Kidney capillary endothelial cell (primary cell): ENCODE measurements around the gene DDX42.

ENCODE experiments used
- DNase-seq: peaks from one replicate; pipeline ENCODE4 v3.0.0-alpha.2; 2018; ENCODE audit warnings: low spot score

The DDX42 gene

DNA sequence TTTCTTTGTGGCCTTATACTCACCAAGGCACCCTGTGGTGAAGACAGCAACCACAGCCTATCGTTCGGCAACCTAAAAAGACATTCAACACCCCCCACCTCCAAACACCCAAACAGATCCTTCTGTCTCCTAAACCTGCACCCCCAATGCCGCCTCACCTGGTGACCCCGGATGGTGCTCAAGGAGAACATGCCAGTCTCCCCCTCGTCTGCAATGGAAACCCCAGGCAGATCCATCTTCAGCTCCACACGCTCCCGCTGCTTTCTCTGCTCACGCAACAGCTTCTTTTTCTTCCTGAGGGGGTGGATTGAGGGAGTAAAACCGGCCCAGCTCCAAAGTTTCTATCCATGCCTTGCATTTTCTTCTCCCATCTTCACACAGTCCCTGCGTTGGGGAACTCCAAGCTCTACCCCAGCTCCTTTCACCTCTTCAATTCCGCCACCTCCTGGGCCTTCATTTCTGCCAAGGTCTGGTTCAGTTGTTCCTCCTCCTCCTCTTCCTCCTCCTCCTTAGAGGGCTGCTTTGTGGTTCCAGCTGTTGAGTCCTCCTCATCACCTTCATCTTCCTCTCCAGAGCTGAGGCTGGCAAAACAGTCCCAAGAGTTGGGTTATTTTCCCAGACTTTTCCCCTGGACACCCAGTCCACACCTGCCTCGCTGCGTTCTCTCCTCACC lies 49.8 kb downstream of the DDX42 start:
- DNase-seq = no peak

DNA sequence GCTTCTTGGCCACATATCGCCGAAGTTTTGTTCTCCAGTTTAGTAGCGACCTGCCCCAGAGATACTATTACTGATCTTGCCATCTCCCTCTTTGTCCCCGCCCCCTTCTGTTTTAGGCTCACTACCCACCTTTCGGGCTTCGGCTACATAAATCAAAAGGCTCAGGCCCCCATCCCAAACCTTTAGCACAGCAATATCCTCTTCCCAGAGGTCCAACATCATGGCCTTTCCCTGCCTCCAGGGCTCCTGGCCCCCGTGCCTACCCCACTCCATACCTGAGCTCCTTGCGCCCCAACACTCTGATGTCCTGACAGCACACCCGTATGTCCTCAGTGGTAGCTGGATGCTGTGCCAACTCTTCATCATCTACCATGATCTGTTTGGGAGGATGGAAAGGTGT lies 50.4 kb downstream of the DDX42 start:
- DNase-seq = no peak

GRCh38 chr17:63826468-63827001 lies 52.6 kb downstream of the DDX42 start:
- DNase-seq = no peak

DNA sequence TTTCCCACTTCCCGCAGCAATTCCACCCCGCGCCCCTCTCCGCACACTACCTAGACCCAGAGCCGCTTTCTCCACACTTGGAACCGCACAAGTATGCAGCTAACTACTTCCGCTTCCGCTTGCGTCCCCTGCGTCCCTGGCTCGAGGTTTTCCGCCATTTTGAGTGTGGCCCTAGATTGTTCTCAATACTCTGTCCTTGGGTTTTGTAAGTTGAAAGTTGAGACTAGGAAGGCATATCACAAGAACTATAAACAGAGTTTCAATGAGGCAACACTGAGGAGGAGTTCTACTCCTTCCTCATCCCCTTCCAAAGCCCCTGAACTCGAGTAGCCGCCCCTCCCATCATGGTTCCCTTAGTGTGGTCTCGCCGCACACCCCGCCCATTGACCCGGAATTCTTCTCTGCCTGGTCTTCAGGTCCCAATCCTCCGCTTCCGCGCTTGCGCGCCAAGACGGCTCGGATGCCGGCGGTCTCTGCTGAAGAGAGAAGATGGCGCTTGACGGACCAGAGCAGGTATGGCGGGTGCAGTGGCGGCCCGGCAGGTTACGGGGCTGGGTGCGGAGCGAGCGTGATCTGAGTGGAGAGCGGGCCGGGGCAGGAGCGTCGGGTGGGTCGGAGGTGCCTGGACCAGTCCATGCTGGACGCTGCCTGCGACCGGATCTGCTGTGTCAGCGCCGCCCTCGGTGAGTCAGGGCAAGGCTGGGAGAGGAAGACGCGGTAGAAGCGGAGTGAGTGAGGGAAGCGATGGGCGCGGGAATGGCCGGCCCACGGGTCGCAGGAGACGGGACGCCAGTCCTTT lies 53.2 kb downstream of the DDX42 start, which contains the start of the genes FTSJ3 and PSMC5:
FTSJ3 (minus strand) TSS at position 662 of the 799 bp plus-strand sequence. CDS start 761 bp downstream, outside the sequence.
PSMC5 (plus strand) TSS at position 430 of the 799 bp plus-strand sequence; CDS start at position 490, 60 bp downstream.
- DNase-seq = peak; percentile 91

GRCh38 chr17:63827801-63828221 lies 53.8 kb downstream of the DDX42 start:
- DNase-seq = no peak

- no peak for DNase-seq
Observed at GRCh38 chr17:63828936-63829335, 55.0 kb downstream of the DDX42 start.

DNA sequence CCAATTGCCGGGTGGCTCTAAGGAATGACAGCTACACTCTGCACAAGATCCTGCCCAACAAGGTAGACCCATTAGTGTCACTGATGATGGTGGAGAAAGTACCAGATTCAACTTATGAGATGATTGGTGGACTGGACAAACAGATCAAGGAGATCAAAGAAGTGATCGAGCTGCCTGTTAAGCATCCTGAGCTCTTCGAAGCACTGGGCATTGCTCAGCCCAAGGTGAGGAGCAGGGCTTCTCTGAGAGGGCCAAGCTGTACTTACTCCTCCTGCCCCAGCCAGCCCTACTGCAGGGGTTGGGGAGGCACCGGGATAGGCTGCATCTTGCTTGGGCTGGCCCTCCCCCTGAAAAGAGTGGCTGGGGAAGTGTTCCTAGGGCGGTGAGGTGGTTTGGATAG lies 56.3 kb downstream of the DDX42 start:
- no peak for DNase-seq

DNA sequence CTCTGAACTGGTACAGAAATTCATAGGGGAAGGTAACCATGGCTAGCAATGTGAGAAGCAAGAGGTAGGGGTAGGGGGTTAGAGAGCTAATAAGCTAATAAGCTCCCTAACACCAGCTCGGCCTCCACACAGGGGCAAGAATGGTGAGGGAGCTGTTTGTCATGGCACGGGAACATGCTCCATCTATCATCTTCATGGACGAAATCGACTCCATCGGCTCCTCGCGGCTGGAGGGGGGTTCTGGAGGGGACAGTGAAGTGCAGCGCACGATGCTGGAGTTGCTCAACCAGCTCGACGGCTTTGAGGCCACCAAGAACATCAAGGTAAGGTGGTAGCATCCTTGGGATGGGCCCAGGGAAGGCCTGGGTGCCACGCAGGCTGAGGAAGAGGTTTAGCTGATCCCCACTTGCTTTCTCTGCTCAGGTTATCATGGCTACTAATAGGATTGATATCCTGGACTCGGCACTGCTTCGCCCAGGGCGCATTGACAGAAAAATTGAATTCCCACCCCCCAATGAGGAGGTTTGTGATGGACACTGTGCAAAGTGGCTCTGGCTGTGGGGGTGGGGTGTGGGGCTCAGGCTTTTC lies 57.0 kb downstream of the DDX42 start:
- no peak for DNase-seq

DNA sequence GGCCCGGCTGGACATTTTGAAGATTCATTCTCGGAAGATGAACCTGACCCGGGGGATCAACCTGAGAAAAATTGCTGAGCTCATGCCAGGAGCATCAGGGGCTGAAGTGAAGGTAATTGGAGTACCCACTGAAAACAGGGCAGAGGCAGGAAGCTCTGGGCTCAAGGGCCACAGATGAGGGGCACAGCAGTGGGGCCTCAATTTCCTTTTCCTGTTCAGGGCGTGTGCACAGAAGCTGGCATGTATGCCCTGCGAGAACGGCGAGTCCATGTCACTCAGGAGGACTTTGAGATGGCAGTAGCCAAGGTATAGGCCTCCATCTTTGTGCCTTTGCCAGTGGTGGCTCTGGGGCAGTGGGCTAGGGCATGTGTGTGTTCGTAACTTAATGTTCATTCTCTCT lies 57.5 kb downstream of the DDX42 start:
- DNase-seq = no peak

- DNase-seq = no peak
Observed at GRCh38 chr17:63832014-63832413, 58.0 kb downstream of the DDX42 start.

GRCh38 chr17:63832455-63832854 lies 58.5 kb downstream of the DDX42 start:
- DNase-seq = no peak

- no peak for DNase-seq
Observed at GRCh38 chr17:63833026-63833740, 59.2 kb downstream of the DDX42 start.

- DNase-seq = no peak
Observed at GRCh38 chr17:63833741-63834373, 59.9 kb downstream of the DDX42 start.

DNA sequence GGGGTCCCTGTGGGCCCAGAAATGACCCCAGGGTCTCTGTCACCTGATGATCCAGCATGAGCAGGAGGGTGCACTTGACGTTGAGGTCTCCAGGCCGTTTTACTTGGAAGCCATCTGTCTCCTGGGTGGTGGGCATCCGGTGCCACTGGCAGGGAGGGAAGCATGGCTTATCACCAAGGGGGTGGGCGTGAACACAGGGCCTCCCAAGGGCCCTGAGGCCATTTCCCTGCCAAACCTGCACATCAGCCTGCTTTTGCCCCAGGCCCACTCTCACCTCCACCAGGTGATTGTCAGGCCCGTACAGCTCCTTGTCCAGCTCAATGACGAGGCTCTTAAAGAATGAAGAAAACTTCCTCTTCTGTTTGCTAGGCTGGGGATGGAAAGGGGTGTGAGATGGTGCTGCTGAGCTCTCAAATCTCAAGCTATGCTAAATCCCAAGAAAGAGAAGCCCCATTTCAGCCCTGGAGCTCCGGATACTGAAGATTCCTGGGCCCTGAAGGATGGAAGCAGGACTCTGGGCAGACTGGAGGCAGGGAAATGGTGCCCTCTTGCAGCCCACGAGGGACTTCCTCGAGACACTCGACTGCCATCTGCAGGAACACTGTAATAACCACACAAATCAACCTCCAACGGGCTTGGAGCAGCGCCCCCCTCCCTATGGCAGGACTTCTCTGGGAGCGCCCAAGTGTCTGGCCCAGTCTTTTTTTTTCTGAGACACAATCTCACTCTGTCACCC lies 60.6 kb downstream of the DDX42 start:
- peak; percentile 85 for DNase-seq

GRCh38 chr17:63835167-63835720 lies 61.3 kb downstream of the DDX42 start:
- DNase-seq = no peak

DNA sequence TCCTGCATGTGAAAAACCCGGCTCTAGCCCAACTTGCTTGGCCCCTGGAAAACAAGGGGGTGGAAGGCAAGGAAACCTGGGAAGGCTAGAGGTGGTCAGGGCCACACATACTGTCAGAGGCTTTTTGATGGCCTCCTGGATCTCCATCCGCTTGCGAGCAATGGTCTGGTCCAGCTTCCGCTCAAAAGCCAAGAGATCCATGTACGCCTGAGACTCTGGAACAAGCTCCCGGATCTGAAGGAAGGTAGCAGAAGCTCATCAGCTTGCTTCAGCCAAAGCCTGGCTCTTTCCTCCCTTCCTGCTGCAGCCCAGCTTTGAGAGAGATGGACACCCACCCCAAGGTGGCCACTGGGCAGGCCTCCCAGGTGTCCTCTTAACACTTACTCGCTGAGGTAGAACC lies 62.8 kb downstream of the DDX42 start:
- DNase-seq = no peak

DNA sequence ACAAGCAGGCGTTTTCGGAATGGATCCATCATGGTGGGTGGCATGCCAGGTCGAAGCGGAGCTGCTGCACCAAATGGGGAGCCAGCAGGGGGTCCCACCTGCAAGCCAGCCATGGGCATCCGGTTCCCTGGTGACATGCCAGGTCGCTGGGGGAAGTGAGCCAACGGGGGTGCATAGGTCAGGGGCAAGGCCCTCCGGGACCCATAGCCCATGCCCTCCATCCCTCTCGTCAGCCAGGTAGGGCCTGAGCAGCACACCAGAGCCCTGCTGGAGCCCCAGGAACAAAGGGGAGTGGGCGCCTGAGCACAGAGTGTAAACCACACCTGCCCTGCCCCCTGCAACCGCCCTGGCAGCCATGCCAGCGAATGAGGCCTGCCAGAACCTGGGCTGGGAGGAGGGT lies 63.5 kb downstream of the DDX42 start:
- no peak for DNase-seq

DNA sequence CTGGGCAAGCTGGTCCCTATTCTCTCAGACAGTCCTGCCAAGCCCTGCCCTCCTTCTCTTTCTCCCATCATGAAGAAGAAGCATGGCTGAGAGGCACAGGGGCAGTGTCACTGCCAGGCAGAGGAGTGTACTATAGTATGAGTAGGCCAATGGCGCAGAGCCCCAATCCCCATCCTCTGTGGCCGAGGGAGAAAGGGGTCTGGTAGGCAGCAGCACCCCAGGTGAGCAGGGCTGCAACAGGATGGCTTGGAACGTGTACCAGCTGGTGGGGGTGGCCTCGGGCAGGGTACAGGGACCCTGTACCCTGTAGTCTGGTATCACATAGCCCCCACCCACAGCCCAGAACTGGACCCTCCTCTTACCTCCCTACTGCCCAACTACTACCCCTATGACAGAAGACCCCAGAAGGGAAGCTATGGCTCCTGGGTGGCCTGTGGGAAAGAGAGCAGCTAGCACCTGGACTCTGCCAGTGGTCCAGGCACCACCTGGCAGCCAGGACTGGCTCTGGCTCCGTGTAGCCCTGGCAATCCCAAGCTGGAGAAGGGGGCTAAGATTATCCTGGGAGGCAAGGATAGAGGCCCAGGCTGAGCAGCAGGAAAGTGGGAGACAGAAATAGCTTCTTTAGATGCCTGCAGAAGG lies 64.1 kb downstream of the DDX42 start:
- DNase-seq = no peak

DNA sequence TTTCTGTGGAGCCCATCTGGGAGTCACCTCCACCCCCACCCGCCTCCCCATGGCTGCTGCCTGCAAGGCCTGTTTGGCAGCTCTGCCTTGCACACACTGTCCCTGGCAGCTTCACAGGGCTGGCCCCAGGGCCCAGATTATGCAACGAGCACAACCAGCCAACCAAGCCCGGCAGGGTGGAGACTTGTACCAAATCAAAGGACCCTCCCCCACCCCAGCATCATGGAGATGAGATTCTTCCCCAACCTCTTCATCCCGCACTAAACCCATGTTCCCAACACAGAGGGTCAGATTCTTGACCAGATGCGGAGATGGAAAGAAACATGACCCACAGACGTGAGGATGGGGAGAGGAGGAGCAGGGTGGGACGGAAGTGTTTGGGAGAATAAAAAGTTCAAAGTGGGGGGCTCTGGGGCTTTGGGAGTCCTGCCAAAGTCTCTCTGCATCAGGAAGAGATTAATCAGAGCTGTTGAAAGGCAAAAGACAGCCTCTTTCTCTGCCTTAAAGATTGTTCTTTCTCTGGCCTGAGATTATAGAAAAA lies 64.7 kb downstream of the DDX42 start:
- DNase-seq = no peak
